ENCODE results near the gene ABCA3.
"Not testable (repeated sequence)": the region's sequence is repeated elsewhere in the genome, so short reads cannot be mapped to it uniquely, and the experiment has no call there.

- TF ChIP-seq, protein P1, sequence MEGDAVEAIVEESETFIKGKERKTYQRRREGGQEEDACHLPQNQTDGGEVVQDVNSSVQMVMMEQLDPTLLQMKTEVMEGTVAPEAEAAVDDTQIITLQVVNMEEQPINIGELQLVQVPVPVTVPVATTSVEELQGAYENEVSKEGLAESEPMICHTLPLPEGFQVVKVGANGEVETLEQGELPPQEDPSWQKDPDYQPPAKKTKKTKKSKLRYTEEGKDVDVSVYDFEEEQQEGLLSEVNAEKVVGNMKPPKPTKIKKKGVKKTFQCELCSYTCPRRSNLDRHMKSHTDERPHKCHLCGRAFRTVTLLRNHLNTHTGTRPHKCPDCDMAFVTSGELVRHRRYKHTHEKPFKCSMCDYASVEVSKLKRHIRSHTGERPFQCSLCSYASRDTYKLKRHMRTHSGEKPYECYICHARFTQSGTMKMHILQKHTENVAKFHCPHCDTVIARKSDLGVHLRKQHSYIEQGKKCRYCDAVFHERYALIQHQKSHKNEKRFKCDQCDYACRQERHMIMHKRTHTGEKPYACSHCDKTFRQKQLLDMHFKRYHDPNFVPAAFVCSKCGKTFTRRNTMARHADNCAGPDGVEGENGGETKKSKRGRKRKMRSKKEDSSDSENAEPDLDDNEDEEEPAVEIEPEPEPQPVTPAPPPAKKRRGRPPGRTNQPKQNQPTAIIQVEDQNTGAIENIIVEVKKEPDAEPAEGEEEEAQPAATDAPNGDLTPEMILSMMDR (IDR thresholded peaks at IDR 0.05 in 4 of 5, conservative IDR thresholded peaks at IDR 0.05 in 1 of 5) = not testable (repeated sequence)
- TF ChIP-seq POLR2A (IDR thresholded peaks at IDR 0.05) = not testable (repeated sequence)
Observed at GRCh38 chr16:2266887-2267286, 73.6 kb downstream of the ABCA3 start.

Data from gastrocnemius medialis (tissue), 4 donors.